Measurements from ENCODE around the gene RABGGTB. TPM values are rescaled to one million over a fixed set of nuclear protein-coding genes. Genes with fewer than 3 reads are reported as not detected.

The RABGGTB gene
- total RNA-seq, 4 donors from 2014 or later: 40.1 to 92.1 (median 42.2) TPM

DNA sequence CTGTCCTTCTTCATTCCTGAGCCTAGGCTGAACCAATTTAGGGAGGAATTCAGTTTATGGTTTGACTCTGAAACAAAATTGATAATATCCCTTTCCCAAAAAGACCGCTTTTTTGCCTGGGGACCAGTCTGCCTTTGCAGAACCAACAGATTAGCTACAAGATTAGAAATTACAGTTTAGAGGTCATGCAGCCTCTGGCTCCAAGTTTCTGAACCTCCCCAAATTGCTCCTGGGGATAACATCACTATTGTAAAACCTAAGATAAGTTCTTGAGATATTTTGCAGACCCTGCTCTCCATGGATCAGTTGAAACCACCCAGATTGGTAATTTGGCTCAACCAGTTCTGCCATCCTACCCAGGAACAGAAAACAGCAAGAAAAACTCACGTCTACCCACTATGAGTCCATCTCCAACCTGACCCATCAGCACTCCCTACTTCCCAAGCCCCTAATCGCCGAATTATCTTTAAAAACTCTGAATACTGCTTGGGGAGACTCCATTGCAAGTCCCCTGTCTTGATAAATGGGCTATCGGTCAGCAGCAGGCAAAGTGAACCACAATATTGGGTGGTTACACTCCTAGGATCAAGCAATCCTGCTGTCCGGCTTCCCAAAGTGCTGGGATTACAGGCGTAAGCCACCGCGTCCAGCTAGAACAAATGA is 605 bp upstream of the RABGGTB start:
- Histone ChIP-seq H3K4me3 (peak overlapping the region; percentile 79), H3K36me3 (peaks cover 1% of the 10 kb centered on the region), H3K9me3 (no peaks in the 10 kb centered on the region), H3K4me1 (peaks cover 46% of the 10 kb centered on the region), H3K27me3 (no peaks in the 10 kb centered on the region), H3K27ac (peak overlapping the region; percentile 88)
- DNase-seq (ENCODE audit: low spot score in 2 of 2): no peak
- TF ChIP-seq EP300 (IDR thresholded peaks at IDR 0.05) (no peak), POLR2A (IDR thresholded peaks at IDR 0.05) (no peak), CTCF (IDR thresholded peaks at IDR 0.05) (no peak), POLR2AphosphoS5 (IDR thresholded peaks at IDR 0.05) (no peak)
- 11% methylated on average over 9 of the region's 9 CpGs for WGBS

DNA sequence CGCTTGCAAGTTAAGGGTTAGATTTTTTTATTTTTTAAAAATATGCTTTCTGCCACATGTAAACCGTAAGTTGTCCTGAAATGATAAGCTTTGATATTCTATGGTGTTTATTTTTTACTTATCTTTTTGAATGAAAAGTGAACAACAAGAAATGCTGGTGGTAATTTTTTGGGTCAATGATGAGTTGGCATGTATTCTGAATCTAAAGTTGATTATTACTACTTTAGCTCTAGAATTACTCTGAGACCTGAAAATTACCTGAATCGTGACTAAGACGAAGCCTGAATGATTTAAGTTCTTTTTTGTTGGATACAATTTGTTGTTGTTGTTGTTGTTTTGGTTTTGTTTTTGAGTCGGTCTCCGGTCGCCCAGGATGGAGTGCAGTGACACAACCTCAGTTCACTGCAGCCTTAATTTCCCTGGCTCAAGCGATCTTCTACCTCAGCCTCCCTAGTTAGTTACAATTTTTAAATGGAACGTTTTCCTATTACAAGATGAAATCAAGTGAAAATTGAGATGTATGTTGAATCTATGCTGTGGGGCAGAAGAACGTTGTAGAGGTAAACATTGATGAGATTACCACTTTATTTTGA is 941 bp downstream of the RABGGTB start:
- no peak overlapping the region for H3K27ac ChIP-seq
- TF ChIP-seq POLR2A (IDR thresholded peaks at IDR 0.05): no peak
- TF ChIP-seq EP300 (IDR thresholded peaks at IDR 0.05): no peak
- TF ChIP-seq POLR2AphosphoS5 (IDR thresholded peaks at IDR 0.05): no peak
- no peak for TF ChIP-seq CTCF (IDR thresholded peaks at IDR 0.05)
- H3K4me3 ChIP-seq: peak overlapping the region; percentile 79
- peaks cover 51% of the 10 kb centered on the region for H3K4me1 ChIP-seq
- no peaks in the 10 kb centered on the region for H3K9me3 ChIP-seq
- DNase-seq (ENCODE audit: low spot score in 2 of 2): no peak
- H3K36me3 ChIP-seq: peaks cover 16% of the 10 kb centered on the region
- no peaks in the 10 kb centered on the region for H3K27me3 ChIP-seq
- 3% methylated on average over 10 of the region's 10 CpGs for WGBS

GRCh38 chr1:75787524-75787923 is 1.5 kb downstream of the RABGGTB start:
- no peaks in the 10 kb centered on the region for H3K27me3 ChIP-seq
- no peak overlapping the region for H3K27ac ChIP-seq
- H3K9me3 ChIP-seq: no peaks in the 10 kb centered on the region
- H3K36me3 ChIP-seq: peaks cover 21% of the 10 kb centered on the region
- H3K4me1 ChIP-seq: peaks cover 51% of the 10 kb centered on the region
- no peak for DNase-seq (ENCODE audit: low spot score in 2 of 2)
- WGBS: 23% methylated on average over 4 of the region's 4 CpGs
- H3K4me3 ChIP-seq: peak overlapping the region; percentile 79
- TF ChIP-seq POLR2AphosphoS5 (IDR thresholded peaks at IDR 0.05) (no peak), EP300 (IDR thresholded peaks at IDR 0.05) (no peak), POLR2A (IDR thresholded peaks at IDR 0.05) (no peak), CTCF (IDR thresholded peaks at IDR 0.05) (no peak)

GRCh38 chr1:75789988-75790387 is 3.9 kb downstream of the RABGGTB start:
- DNase-seq (ENCODE audit: low spot score in 2 of 2): no peak
- Histone ChIP-seq H3K4me3 (no peak overlapping the region), H3K9me3 (no peaks in the 10 kb centered on the region), H3K4me1 (peaks cover 51% of the 10 kb centered on the region), H3K27me3 (no peaks in the 10 kb centered on the region), H3K36me3 (peaks cover 41% of the 10 kb centered on the region), H3K27ac (no peak overlapping the region)
- TF ChIP-seq POLR2A (IDR thresholded peaks at IDR 0.05): no peak
- TF ChIP-seq EP300 (IDR thresholded peaks at IDR 0.05): no peak
- TF ChIP-seq CTCF (IDR thresholded peaks at IDR 0.05): no peak

DNA sequence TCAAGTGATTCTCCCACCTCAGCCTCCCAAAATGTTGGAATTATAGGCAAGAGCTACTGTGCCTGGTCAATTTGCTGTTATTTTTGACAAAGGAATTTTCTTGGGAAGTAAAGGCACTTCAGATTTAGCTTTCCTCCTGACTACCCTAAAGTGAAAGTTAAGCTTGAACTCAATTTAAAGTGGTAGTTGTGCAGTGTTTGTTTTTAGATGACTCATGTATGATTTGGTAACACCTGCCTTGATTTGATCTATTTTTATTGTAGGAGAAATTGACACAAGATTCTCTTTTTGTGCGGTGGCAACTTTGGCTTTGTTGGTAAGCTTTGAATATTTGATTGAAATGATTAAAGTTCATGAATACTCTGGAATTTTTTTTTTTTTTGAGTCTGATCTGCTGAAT is 5.0 kb downstream of the RABGGTB start:
- no peaks in the 10 kb centered on the region for H3K27me3 ChIP-seq
- WGBS: 56% methylated on average over 1 of the region's 1 CpG
- no peaks in the 10 kb centered on the region for H3K9me3 ChIP-seq
- H3K4me3 ChIP-seq: no peak overlapping the region
- peaks cover 44% of the 10 kb centered on the region for H3K4me1 ChIP-seq
- TF ChIP-seq EP300 (IDR thresholded peaks at IDR 0.05) (no peak), POLR2A (IDR thresholded peaks at IDR 0.05) (no peak), CTCF (IDR thresholded peaks at IDR 0.05) (no peak), POLR2AphosphoS5 (IDR thresholded peaks at IDR 0.05) (no peak)
- DNase-seq (ENCODE audit: low spot score in 2 of 2): no peak
- H3K36me3 ChIP-seq: peaks cover 51% of the 10 kb centered on the region
- no peak overlapping the region for H3K27ac ChIP-seq

Data from suprapubic skin (tissue), 4 donors.